H7 (cell line): ENCODE measurements around the gene AGAP2. TPM values are rescaled to one million over a fixed set of nuclear protein-coding genes. Genes with fewer than 3 reads are reported as not detected.
"Not testable (repeated sequence)": the region's sequence is repeated elsewhere in the genome, so short reads cannot be mapped to it uniquely, and the experiment has no call there.

Source experiments
- DNase-seq: peaks from one replicate; pipeline ENCODE4 v3.0.0; 2012
- H3K27me3 ChIP-seq: 2 replicates; pipeline ENCODE4 v1.6.0; 2011; ENCODE audit warnings: mild to moderate bottlenecking, low read length; ENCODE audit not compliant: control insufficient read depth, insufficient read depth
- H3K36me3 ChIP-seq: replicated peaks from 2 replicates; pipeline ENCODE4 v1.5.1; 2011; ENCODE audit warnings: low read length; ENCODE audit not compliant: control insufficient read depth, insufficient read depth
- H3K4me3 ChIP-seq: 2 replicates; pipeline ENCODE4 v1.5.1; 2011; ENCODE audit warnings: low read depth, mild to moderate bottlenecking, control low read depth, low read length, moderate library complexity; ENCODE audit not compliant: insufficient read depth
- total RNA-seq: library from RNA; depleted of rRNA; stranded (reverse); fragments of >200 nt; shearing (Covaris generic); gene quantifications from 2 replicates; pipeline ENCODE4 v1.2.3, GENCODE V29; 2014

AGAP2 gene
- total RNA-seq, 1 experiment from 2014 or later, result 0.35 TPM

DNA sequence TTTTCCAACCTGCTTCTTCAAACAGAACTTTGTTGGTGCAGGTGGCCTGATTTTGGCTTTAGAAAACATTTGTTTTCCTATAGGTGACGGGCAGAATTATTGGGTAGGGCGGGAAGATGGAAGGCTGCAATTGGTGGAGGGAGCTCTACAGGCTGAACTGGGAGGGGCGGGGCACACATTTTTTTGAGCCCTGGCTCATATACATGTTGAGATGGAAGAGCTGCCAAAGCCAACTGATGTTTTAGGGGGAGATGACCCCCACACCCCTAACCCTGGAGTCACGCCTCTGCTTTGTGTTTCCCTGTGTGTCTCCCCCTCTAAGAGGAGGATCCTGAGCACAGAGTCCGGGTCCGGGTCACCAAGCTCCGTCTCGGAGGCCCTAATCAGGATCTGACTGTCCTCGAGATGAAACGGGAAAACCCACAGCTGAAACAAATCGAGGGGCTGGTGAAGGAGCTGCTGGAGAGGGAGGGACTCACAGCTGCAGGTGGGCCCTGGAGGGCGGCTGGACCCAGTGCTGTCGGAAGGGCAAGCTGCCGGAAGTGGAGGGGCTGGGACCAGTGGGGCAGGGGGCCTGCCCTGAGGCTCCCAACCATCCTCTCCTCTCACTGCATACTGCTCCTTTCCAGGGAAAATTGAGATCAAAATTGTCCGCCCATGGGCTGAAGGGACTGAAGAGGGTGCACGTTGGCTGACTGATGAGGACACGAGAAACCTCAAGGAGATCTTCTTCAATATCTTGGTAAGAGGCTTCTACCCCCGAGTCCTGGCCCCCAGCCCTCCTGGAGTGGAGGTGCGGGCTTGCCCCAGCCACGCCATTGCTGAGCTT, 18.6 kb downstream of the AGAP2 start:
- DNase-seq, result peak; percentile 29
- no peak overlapping the region for H3K4me3 ChIP-seq

DNA sequence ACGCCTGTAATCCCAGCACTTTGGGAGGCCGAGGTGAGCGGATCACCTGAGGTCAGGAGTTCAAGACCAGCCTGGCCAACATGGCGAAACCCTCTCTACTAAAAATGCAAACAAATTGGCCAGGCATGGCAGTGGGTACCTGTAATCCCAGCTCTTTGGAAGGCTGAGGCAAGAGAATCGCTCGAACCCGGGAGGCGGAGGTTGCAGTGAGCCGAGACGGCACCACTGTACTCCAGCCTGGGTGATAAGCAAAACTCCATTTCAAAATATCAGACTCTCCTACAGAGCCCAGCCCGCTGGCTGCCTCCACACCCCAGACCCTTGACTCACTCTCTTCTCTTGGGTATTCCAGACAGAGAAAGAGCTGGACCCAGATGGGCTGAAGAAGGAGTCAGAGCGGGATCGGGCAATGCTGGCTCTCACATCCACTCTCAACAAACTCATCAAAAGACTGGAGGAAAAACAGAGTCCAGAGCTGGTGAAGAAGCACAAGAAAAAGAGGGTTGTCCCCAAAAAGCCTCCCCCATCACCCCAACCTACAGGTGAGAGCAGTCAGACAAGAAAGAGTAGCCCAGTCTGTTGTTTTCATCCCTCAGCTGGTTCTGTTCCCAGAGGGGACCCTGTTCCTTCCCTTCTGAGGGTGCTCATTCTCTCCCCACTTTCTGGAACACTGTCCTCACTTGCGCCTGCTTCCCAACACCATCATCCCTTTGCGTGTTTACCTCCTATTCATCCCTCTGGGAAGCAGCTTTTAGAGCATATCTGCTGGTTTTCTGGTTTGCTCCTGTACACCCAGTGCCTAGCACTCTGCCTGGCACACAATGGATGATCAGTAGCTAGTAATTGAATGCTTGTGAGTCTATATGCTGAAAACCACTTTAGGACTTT, 19.7 kb downstream of the AGAP2 start:
- peaks cover 9% of the 10 kb centered on the region for H3K27me3 ChIP-seq
- peaks cover 4% of the 10 kb centered on the region; the same call in 1 of the 2 replicates for H3K36me3 ChIP-seq
- no peak overlapping the region for H3K4me3 ChIP-seq
- peak; percentile 10 for DNase-seq

More for the DNA sequence above, 18.6 kb downstream of the AGAP2 start:
- peaks cover 4% of the 10 kb centered on the region; the same call in 1 of the 2 replicates for H3K36me3 ChIP-seq
- H3K27me3 ChIP-seq, result peaks cover 20% of the 10 kb centered on the region

DNA sequence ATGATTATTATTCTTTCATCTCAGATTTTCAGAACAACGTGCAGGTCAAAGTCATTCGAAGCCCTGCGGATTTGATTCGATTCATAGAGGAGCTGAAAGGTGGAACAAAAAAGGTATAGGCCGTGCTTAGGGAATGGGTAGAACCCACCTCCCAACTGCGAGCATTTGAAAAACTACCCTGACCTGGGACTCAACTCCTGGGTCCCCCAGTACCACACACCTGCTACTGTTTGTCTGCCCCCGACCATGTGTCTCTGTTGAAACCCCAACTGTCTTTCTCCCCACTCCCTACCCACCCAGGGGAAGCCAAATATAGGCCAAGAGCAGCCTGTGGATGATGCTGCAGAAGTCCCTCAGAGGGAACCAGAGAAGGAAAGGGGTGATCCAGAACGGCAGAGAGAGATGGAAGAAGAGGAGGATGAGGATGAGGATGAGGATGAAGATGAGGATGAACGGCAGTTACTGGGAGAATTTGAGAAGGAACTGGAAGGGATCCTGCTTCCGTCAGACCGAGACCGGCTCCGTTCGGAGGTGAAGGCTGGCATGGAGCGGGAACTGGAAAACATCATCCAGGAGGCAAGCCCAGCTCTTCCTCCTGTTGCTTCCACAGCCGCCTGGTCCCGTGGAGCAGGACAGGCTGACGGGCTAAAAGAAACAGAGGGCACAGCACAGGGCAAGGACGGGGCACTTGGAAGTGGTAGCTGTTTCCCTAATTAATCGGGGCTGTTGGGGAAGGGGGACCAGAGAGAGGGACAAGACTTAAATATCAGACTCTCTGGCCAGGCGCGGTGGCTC, 20.5 kb downstream of the AGAP2 start:
- Histone ChIP-seq H3K27me3 (peaks cover 1% of the 10 kb centered on the region; the same call in 1 of the 2 replicates), H3K4me3 (no peak overlapping the region), H3K36me3 (peaks cover 4% of the 10 kb centered on the region; the same call in 1 of the 2 replicates)
- no peak for DNase-seq

DNA sequence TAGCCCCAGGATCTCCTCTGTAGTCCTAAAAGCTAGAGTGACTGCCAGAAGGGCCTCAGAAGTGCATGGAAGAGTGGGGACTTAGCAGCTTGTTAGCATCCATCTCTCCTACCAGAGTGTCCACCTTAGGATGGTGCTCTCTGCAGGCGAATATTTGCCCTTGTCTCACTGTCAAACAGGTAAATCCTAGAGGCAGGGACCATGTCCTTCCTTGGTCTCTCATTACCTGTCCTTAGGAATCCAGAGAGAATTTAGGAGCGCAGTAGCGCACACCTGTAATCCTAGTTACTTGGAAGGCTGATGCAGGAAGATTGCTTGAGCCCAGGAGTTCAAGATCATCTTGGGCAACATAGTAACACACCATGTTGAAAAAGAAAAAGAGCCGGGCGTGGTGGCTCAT, 21.4 kb downstream of the AGAP2 start:
- no peaks in the 10 kb centered on the region; the same call in 1 of the 2 replicates for H3K27me3 ChIP-seq
- no peak for DNase-seq
- no peak overlapping the region for H3K4me3 ChIP-seq
- peaks cover 4% of the 10 kb centered on the region; the same call in 1 of the 2 replicates for H3K36me3 ChIP-seq

DNA sequence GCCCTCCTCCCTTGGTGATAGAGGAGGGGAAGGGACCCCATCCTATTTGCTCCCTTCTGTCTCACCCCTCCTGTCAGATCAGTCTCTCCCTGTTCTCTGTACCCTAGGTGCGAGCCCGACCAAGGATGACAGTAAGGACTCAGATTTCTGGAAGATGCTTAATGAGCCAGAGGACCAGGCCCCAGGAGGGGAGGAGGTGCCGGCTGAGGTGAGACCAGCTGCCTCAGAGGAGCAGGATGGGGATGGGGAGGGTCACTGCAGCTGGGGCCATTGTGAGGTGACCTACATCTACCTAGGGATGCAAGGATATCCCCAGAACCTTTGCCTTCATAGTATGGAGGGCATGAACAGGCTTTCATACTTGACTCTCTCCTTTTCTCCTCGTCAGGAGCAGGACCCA, 22.2 kb downstream of the AGAP2 start:
- peaks cover 4% of the 10 kb centered on the region; the same call in 1 of the 2 replicates for H3K36me3 ChIP-seq
- DNase-seq, result no peak
- no peak overlapping the region for H3K4me3 ChIP-seq
- no peaks in the 10 kb centered on the region for H3K27me3 ChIP-seq

DNA sequence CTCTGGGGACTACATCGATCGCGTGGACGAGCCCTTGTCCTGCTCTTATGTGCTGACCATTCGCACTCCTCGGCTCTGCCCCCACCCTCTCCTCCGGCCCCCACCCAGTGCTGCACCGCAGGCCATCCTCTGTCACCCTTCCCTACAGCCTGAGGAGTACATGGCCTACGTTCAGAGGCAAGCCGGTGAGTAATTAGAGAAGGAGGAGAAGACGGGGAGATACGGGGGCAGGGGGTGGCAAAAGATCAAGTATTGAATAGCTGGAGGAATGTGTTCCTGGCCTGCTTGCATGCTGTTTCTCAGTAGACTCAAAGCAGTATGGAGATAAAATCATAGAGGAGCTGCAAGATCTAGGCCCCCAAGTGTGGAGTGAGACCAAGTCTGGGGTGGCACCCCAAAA, 22.8 kb downstream of the AGAP2 start:
- peaks cover 4% of the 10 kb centered on the region; the same call in 1 of the 2 replicates for H3K36me3 ChIP-seq
- H3K4me3 ChIP-seq, result no peak overlapping the region
- H3K27me3 ChIP-seq, result no peaks in the 10 kb centered on the region
- DNase-seq, result no peak

DNA sequence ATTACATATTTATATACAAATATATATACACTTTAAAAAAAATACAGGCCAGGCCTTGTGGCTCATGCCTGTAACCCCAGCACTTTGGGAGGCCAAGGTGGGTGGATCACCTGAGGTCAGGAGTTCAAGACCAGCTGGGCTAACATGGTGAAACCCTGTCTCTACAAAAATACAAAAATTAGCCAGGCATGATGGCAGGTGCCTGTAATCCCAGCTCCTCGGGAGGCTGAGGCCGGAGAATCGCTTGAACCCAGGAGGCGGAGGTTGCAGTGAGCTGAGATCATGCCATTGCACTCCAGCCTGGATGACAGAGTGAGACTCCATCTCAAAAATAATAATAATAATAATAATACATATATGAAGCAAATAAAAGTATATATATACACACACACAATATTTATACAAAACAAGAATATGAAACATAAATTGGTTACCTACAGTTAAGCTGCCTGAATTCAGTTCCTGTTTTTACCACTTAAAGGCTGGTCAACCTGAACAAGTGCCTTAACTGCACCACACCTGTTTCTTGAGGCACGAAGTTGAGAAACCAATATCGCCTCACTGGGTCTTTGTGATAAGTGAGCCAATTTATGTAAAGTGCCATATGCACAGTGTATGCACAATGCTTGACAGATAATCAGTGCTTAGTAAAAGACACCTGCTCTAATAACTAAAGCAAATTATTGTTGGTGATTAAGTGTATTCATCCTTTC, 23.4 kb downstream of the AGAP2 start:
- H3K36me3 ChIP-seq, H3K27me3 ChIP-seq, H3K4me3 ChIP-seq, DNase-seq: not testable (repeated sequence)

DNA sequence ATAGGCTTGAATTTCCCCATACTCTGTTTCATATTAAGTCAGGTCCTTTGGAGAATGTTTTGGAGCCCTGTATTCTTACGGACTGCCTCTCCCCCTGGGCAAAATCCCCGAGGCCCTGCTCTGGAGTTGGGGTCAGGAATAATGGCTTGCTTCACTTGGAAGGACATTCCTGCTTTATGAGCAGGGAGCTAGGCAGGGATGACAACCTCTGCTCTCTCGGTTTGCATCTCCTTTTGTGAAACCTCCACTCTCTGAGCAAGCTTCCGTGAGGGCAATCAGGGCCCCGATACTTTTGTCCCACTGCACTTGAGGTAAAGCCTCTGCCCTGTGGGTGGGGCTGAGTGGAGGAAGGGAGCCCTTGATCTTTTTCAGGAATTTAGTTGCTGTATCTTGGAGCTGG, 25.3 kb downstream of the AGAP2 start:
- no peaks in the 10 kb centered on the region for H3K27me3 ChIP-seq
- peak; percentile 12 for DNase-seq
- H3K36me3 ChIP-seq, result peaks cover 4% of the 10 kb centered on the region; the same call in 1 of the 2 replicates
- H3K4me3 ChIP-seq, result no peak overlapping the region

DNA sequence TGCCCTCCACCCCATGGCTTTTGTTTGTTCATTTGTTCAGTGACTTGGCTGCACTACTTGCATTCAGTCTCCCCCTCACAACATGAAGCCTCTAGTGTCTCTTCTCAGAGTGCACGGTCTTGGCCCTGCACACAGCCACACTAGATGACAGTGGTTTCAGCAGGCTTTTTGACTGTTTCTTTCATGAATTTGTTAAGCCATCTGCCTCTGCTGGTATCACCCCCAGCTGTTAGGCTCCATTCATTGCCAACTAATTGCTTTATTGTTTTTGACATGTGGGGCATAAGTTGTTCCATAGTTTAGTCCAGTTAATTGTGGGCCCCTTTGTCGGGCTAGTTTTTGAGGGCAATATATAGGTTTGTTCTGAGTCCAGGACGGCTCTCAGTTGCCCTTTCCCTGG, 25.8 kb downstream of the AGAP2 start:
- H3K4me3 ChIP-seq, result no peak overlapping the region
- peaks cover 4% of the 10 kb centered on the region; the same call in 1 of the 2 replicates for H3K36me3 ChIP-seq
- DNase-seq, result no peak
- H3K27me3 ChIP-seq, result no peaks in the 10 kb centered on the region

DNA sequence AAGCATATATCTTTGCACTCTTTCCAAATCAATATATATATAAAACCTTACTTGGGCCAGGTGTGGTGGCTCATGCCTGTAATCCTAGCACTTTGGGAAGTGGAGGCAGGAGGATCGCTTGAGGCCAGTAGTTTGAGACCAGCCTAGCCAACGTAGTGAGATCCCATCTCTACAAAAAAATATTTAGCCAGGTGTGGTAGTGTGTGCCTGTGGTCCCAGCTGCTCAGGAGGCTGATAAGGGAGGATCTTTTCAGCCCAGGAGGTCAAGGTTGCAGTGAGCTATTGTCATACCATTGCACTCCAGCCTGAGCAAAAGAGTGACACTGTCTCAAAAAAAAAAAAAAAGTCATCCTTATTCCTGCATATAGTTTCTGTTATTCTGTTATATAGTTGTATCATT, 30.2 kb downstream of the AGAP2 start:
- DNase-seq, result no peak

DNA sequence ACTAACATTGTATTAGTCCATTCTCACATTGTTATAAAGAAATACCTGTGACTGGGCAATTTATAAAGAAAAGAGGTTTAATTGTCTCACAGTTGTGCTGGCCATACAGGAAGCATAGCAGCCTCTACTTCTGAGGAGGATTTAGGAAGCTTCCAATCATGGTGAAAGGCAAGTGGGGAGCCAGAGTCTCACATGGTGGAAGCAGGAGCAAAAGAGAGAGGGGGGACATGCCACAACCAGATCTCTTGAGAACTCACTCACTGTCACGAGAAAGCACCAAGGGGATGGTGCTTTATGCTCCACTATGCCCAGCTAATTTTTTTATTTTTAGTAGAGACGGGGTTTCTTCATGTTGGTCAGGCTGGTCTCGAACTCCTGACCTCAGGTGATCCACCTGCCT, 31.3 kb downstream of the AGAP2 start:
- no peak for DNase-seq
- Histone ChIP-seq H3K36me3 (no peaks in the 10 kb centered on the region), H3K4me3 (no peak overlapping the region), H3K27me3 (no peaks in the 10 kb centered on the region)

More for the DNA sequence above, 30.2 kb downstream of the AGAP2 start:
- Histone ChIP-seq H3K27me3 (no peaks in the 10 kb centered on the region), H3K36me3 (no peaks in the 10 kb centered on the region), H3K4me3 (no peak overlapping the region)

DNA sequence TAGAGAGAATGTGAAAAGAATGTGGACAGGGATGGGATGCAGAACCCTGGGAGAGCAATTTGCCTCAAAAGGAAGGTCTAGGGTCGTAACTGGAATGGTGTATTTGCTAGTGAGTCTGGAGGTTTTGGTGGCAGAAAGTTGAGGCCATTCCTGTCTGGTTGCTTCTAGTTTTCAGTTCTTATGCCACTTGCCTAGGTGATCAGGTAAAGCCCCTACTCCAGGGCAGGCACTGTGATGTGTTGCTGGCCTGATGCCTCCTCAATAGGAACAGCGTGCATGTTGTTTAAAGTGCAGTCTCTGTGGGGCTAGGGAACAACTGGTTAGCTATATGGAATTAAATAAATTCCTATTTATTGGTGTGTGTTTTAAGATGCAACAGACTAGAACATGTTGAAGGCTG, 38.2 kb downstream of the AGAP2 start:
- Histone ChIP-seq H3K4me3 (no peak overlapping the region), H3K36me3 (no peaks in the 10 kb centered on the region), H3K27me3 (no peaks in the 10 kb centered on the region)
- DNase-seq, result no peak

DNA sequence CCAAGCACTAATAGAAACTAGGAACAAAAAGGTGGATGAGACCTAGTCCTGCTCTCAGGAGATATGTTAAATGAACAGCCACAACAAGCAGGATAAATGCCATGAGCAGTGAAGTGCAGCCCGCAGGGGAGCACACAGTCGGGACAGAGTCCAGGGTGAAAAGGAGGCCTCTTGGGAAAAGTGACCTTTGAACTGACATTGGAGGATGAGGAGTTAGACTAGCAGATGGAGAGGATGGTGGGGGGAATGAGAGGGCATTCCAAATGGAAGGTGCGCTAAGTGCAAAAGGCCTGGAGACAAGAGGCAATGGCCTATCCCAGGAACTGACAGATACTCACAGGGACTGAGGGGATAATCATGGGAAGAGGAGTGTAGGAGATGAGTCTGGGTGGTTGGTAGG, 40.1 kb downstream of the AGAP2 start:
- no peak for DNase-seq
- Histone ChIP-seq H3K4me3 (no peak overlapping the region), H3K36me3 (no peaks in the 10 kb centered on the region), H3K27me3 (no peaks in the 10 kb centered on the region)
